ENCODE results near the gene UGT2A3. TPM values are rescaled to one million over a fixed set of nuclear protein-coding genes. Genes with fewer than 3 reads are reported as not detected.
A peak's percentile ranks its signal among the peaks of the same experiment; 100 is the strongest.

The UGT2A3 gene
- total RNA-seq, 1 donor from 2014 or later, result not detected

DNA sequence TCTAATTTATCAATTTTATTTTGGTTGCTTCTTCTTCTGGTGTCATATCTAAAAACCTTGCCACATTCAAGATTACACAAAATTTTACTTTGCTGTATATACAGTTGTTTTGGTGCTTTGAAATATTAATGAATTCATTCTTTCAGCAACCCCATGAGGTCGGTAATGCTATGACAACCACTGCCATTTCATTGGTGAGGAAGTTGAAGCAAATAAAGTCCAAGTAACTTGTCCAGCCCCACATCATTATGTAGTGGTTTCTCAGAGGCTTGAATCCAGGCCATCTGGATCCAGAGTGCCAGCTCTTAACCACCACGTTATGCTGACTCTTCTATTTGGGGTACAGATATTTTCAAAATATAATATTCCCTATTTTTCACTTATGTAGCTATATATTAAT lies 42.2 kb downstream of the UGT2A3 start:
- H3K9me3 ChIP-seq, result no peaks in the 10 kb centered on the region

DNA sequence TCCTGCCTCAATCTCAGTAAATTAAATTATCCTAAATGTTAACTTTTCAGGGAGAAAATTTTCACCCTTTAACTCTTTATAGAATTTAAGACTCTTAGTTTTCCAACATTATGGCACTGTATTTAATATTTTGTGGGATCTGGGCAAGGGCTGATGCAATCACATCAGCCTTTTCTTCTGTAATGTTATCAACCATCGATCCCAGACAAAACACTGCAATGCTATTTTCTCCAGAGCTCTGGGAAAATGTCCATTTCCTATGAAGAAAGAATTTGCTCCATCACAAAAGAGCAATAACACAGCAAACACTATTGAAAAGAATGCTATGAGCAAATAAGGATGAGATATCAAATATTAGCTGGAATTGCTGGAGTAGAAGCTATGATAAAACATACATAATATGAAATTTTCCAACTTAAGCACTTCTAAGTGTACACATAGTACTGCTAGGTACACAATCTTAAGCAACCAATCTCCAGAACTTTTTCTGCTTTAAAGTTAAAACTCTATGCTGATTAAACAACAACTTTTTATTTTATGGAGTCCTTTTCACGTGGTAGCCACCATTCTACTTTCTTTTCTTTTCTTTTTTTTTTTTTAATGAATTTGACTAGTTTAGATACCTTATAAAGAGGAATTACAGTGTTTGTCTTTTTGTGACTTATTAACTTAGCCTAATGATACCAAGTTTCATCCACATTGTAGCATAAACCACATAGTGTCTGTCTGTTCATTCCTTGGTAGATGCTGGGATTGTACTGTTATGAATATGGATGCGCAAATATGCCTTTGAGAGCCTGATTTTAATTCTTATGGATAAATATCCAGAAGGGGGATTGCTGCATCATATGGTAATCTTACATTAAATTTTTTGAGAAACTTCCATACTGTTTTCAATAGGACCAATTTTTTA lies 43.6 kb downstream of the UGT2A3 start:
- Histone ChIP-seq H3K9me3 (no peaks in the 10 kb centered on the region), H3K27me3 (no peaks in the 10 kb centered on the region), H3K4me3 (no peak overlapping the region), H3K36me3 (no peaks in the 10 kb centered on the region), H3K4me1 (no peaks in the 10 kb centered on the region), H3K27ac (no peak overlapping the region)
- no peak for DNase-seq
- TF ChIP-seq, protein P1, sequence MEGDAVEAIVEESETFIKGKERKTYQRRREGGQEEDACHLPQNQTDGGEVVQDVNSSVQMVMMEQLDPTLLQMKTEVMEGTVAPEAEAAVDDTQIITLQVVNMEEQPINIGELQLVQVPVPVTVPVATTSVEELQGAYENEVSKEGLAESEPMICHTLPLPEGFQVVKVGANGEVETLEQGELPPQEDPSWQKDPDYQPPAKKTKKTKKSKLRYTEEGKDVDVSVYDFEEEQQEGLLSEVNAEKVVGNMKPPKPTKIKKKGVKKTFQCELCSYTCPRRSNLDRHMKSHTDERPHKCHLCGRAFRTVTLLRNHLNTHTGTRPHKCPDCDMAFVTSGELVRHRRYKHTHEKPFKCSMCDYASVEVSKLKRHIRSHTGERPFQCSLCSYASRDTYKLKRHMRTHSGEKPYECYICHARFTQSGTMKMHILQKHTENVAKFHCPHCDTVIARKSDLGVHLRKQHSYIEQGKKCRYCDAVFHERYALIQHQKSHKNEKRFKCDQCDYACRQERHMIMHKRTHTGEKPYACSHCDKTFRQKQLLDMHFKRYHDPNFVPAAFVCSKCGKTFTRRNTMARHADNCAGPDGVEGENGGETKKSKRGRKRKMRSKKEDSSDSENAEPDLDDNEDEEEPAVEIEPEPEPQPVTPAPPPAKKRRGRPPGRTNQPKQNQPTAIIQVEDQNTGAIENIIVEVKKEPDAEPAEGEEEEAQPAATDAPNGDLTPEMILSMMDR (IDR thresholded peaks at IDR 0.05), result no peak
- intact Hi-C loops (cut with DNase I), result no loop called here
- ATAC-seq, result no peak

More for the DNA sequence above, 42.2 kb downstream of the UGT2A3 start:
- Histone ChIP-seq H3K4me1 (no peaks in the 10 kb centered on the region), H3K4me3 (no peak overlapping the region), H3K27me3 (no peaks in the 10 kb centered on the region), H3K27ac (no peak overlapping the region), H3K36me3 (no peaks in the 10 kb centered on the region)
- TF ChIP-seq, protein P1 (IDR thresholded peaks at IDR 0.05), result no peak
- ATAC-seq, result no peak
- intact Hi-C loops (cut with DNase I), result no loop called here
- DNase-seq, result no peak

DNA sequence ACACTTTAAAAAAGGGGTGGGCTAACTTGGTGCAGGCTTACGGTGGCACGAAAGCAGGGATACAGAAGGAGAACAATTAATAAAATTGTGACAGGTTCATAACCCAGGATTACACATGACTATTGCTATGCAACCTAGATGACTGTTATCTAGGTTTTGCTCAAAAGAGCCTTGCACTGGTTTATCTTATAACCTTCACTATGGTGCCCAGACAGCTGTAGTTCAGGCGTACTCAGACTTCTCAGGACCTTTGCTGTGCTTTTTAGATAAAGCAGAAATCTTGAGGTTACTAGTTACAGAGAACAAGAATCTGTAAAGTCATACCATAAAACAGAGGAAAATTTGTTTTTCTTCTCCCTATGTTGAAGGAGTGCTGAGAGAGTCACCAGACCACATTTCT lies 44.4 kb downstream of the UGT2A3 start:
- H3K27me3 ChIP-seq, result no peaks in the 10 kb centered on the region
- intact Hi-C loops (cut with DNase I), result no loop called here
- H3K4me3 ChIP-seq, result no peak overlapping the region
- H3K36me3 ChIP-seq, result no peaks in the 10 kb centered on the region
- no peak overlapping the region for H3K27ac ChIP-seq
- no peaks in the 10 kb centered on the region for H3K4me1 ChIP-seq
- ATAC-seq (no peak), DNase-seq (no peak)
- TF ChIP-seq, protein P1 (IDR thresholded peaks at IDR 0.05), result no peak
- no peaks in the 10 kb centered on the region for H3K9me3 ChIP-seq

DNA sequence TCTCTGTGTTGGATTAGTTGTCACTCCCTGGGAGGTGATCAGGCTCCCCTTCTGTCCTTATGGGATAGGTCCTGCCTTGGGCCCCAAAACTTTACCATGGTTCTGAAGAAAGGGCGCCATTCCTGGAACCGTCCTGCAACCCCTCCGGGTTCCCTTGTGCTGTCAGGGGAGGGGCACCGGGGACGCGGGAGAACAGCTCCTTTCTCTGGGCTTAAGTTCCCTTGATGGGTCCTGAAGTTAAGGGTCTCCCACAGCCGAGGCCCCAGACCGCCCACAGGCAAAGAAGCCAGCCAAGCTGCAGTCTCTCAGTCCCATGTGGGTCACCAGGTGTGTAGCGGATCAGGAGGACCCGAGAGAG lies 44.8 kb downstream of the UGT2A3 start:
- no peak overlapping the region for H3K4me3 ChIP-seq
- H3K36me3 ChIP-seq, result no peaks in the 10 kb centered on the region
- DNase-seq, result no peak
- peak overlapping the region; percentile 42 for H3K27ac ChIP-seq
- H3K27me3 ChIP-seq, result no peaks in the 10 kb centered on the region
- H3K9me3 ChIP-seq, result no peaks in the 10 kb centered on the region
- no peak for ATAC-seq
- TF ChIP-seq, protein P1 (IDR thresholded peaks at IDR 0.05), result no peak
- intact Hi-C loops (cut with DNase I), result no loop called here
- no peaks in the 10 kb centered on the region for H3K4me1 ChIP-seq

DNA sequence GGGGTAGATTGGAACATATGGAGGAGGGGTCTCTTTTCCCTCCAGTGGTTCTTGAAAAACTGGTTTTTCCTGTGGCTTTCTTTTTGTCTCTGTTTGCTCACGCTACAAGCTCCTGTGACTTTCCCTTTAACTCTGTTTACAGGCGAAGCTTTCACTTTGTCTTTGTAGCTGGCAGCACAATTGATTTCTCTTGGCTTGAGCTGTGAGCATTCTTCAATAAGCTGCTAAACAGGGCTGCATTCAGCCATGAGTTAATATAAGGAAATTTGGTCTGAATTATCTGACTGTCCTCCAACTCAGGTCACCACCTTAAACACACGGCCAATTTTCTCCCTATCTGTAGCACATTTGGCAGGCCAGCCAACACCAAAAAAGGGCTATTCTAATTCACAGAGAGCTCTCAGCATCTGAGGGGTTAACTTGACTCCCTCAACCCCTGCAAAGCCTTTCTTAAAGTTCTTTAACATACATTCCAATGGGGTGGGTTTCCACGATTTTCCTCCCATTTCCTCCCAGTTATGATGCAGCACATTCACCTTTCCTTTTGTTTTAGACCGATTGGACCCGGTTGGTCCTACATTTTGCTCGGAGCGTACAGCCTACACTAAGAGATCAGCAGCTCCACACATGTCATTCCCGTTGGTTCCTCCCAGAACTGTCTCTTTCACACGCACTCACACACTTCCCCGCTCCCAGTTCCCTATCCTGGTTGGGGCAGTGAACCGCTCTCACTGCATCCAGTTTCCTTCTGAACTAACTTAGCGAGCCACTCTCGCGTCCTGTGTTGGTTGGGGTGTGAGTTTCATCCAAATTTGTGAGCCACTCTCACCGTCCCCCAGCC lies 45.4 kb downstream of the UGT2A3 start:
- Histone ChIP-seq H3K27ac (peak overlapping the region; percentile 42), H3K9me3 (no peaks in the 10 kb centered on the region), H3K36me3 (no peaks in the 10 kb centered on the region), H3K4me1 (no peaks in the 10 kb centered on the region), H3K27me3 (no peaks in the 10 kb centered on the region), H3K4me3 (peak overlapping the region; percentile 39)
- DNase-seq (no peak), ATAC-seq (peak; percentile 61)
- intact Hi-C loops (cut with DNase I), result no loop called here
- TF ChIP-seq, protein P1 (IDR thresholded peaks at IDR 0.05), result no peak

All from upper lobe of right lung (tissue), 1 donor.